ENCODE data around the gene KYAT1.
"Not testable (repeated sequence)": the region's sequence is repeated elsewhere in the genome, so short reads cannot be mapped to it uniquely, and the experiment has no call there.

Gene KYAT1

DNA sequence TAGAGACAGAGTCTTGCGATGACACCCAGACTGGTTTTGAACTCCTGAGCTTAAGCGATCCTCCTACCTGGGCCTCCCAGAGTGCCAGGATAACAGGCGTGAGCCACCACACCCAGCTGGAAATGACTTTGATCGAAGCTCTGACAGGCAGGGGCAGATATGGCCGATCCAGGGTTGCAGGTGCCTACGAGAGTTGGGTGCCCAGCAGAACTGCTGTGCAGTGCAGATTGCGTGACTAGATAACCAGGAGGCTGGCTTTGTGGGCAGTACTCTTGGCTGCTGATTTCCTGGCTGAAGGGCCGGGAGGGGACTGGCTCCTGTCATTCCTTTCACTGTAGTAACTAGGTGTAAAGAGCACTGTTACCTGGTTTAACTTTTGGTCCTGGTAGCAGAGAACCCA lies 82.9 kb downstream of the KYAT1 start:
- no peaks in the 10 kb centered on the region for H3K79me2 ChIP-seq (ENCODE audit: insufficient read depth, low read length)
- no peaks in the 10 kb centered on the region for H3F3A ChIP-seq (ENCODE audit: insufficient read depth, low read length)
- H3K4me1 ChIP-seq (ENCODE audit: insufficient read depth, low read length, severe bottlenecking): no peaks in the 10 kb centered on the region
- H3K9ac ChIP-seq (ENCODE audit: low read length): no peak overlapping the region
- no peaks in the 10 kb centered on the region for H3K9me2 ChIP-seq (ENCODE audit: low read depth, low read length)
- H3K4me2 ChIP-seq (ENCODE audit: low read length): no peak overlapping the region
- H3K4me3 ChIP-seq (ENCODE audit: low read depth, low read length, poor library complexity, severe bottlenecking): no peak overlapping the region
- H3K27me3 ChIP-seq (ENCODE audit: insufficient read depth, low read length): no peaks in the 10 kb centered on the region
- no peaks in the 10 kb centered on the region for H3K9me3 ChIP-seq (ENCODE audit: low read length)
- H3K36me3 ChIP-seq (ENCODE audit: insufficient read depth, low read length): peaks cover 73% of the 10 kb centered on the region
- TF ChIP-seq, protein P1, sequence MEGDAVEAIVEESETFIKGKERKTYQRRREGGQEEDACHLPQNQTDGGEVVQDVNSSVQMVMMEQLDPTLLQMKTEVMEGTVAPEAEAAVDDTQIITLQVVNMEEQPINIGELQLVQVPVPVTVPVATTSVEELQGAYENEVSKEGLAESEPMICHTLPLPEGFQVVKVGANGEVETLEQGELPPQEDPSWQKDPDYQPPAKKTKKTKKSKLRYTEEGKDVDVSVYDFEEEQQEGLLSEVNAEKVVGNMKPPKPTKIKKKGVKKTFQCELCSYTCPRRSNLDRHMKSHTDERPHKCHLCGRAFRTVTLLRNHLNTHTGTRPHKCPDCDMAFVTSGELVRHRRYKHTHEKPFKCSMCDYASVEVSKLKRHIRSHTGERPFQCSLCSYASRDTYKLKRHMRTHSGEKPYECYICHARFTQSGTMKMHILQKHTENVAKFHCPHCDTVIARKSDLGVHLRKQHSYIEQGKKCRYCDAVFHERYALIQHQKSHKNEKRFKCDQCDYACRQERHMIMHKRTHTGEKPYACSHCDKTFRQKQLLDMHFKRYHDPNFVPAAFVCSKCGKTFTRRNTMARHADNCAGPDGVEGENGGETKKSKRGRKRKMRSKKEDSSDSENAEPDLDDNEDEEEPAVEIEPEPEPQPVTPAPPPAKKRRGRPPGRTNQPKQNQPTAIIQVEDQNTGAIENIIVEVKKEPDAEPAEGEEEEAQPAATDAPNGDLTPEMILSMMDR (IDR thresholded peaks at IDR 0.05; ENCODE audit: low read length): no peak
- no peak for TF ChIP-seq EZH2 (IDR thresholded peaks at IDR 0.05; ENCODE audit: borderline replicate concordance, low read length)
- H4K20me1 ChIP-seq (ENCODE audit: insufficient read depth, low read length): no peaks in the 10 kb centered on the region
- H3K27ac ChIP-seq (ENCODE audit: low read depth, low read length, poor library complexity, severe bottlenecking): no peak overlapping the region
- no peak overlapping the region for H2AFZ ChIP-seq (ENCODE audit: low read length)

DNA sequence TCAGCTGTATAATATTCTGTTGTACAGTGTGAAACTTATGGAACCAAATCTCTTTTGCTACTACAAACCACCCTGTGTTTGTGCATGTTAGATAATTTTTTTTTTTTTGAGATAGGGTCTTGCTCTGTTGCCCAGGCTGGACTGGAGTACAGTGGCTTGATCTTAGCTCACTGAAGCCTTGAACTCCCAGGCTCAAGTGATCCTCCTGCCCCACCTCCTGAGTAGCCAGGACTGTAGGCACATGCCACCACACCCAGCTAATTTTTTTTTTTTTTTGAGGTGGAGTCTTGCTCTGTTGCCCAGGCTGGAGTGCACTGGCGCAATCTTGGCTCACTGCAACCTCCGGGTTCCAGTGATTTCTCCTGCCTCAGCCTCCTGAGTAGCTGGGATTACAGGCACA lies 86.8 kb downstream of the KYAT1 start:
- H3K27me3 ChIP-seq (ENCODE audit: insufficient read depth, low read length); H3K27ac ChIP-seq (ENCODE audit: low read depth, low read length, poor library complexity, severe bottlenecking); H3K9ac ChIP-seq (ENCODE audit: low read length); H2AFZ ChIP-seq (ENCODE audit: low read length); H3K4me3 ChIP-seq (ENCODE audit: low read depth, low read length, poor library complexity, severe bottlenecking); H3F3A ChIP-seq (ENCODE audit: insufficient read depth, low read length); H3K79me2 ChIP-seq (ENCODE audit: insufficient read depth, low read length); H4K20me1 ChIP-seq (ENCODE audit: insufficient read depth, low read length); H3K9me2 ChIP-seq (ENCODE audit: low read depth, low read length); H3K4me2 ChIP-seq (ENCODE audit: low read length); H3K9me3 ChIP-seq (ENCODE audit: low read length); H3K4me1 ChIP-seq (ENCODE audit: insufficient read depth, low read length, severe bottlenecking): not testable (repeated sequence)
- peaks cover 70% of the 10 kb centered on the region for H3K36me3 ChIP-seq (ENCODE audit: insufficient read depth, low read length)

DNA sequence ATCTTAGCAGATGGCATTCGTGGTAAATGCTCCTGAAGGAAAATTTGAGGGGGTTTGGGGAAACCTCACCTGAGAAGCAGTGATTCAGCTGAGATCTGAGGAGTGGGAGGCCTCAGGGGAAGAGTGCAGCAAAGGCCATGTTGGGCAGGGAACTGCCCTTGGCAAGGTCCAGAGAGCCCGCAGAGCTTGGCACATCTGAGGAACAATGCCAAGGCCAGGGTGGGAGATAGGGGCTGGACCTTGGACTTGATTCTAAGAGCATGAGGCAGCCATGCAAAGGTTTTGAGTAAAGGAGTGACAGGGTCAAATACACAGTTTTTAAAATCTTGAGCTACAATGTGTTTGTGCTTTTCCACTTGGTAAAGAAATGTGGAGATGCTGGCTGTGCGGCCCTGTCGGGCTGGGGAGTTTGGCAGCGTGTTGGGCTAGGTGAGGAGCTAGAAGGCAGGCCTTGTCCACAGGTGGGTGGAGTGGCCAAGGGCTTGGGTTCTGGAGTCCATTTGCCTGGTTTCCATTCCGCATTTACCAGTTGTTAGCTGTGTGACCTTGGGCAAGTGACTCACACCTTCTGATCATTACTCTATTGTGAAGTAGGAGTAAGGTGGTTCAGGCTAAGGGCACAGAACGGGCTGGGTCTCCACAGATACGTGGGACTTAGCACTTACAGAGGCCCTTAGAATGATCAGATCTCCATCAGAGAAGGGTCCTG lies 88.6 kb downstream of the KYAT1 start:
- Histone ChIP-seq H3K9ac (ENCODE audit: low read length) (no peak overlapping the region), H3K9me2 (ENCODE audit: low read depth, low read length) (no peaks in the 10 kb centered on the region), H3K4me3 (ENCODE audit: low read depth, low read length, poor library complexity, severe bottlenecking) (no peak overlapping the region), H3K9me3 (ENCODE audit: low read length) (no peaks in the 10 kb centered on the region), H3K27me3 (ENCODE audit: insufficient read depth, low read length) (no peaks in the 10 kb centered on the region), H2AFZ (ENCODE audit: low read length) (no peak overlapping the region), H3F3A (ENCODE audit: insufficient read depth, low read length) (no peaks in the 10 kb centered on the region), H3K4me2 (ENCODE audit: low read length) (no peak overlapping the region), H3K27ac (ENCODE audit: low read depth, low read length, poor library complexity, severe bottlenecking) (no peak overlapping the region), H3K4me1 (ENCODE audit: insufficient read depth, low read length, severe bottlenecking) (peaks cover 5% of the 10 kb centered on the region), H3K79me2 (ENCODE audit: insufficient read depth, low read length) (0 out of 2 replicates have a peak, but pooled peaks cover under 1% of the 10 kb centered on the region), H4K20me1 (ENCODE audit: insufficient read depth, low read length) (no peaks in the 10 kb centered on the region), H3K36me3 (ENCODE audit: insufficient read depth, low read length) (peaks cover 58% of the 10 kb centered on the region)
- TF ChIP-seq, protein P1 (IDR thresholded peaks at IDR 0.05; ENCODE audit: low read length): no peak
- no peak for TF ChIP-seq EZH2 (IDR thresholded peaks at IDR 0.05; ENCODE audit: borderline replicate concordance, low read length)

DNA sequence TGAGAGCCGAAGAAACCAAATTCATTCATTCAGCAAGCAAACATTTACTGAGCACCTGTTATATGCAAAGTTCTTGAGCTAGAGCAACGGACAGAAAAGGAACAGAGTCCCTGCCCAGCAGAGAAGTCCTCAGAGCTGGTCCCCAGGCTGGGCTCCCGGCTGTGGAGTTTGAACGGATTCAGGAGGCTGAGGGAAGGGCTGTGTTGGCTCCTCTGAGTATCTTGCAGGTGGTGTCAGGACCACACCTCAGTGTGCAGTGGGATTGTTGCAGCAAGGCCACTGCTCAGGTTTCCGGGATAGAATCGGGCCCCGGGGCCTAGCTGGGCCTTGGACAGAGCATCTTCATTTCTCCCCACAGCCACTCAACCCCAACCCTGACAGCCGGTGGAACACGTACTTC lies 89.6 kb downstream of the KYAT1 start:
- Histone ChIP-seq H3K4me3 (ENCODE audit: low read depth, low read length, poor library complexity, severe bottlenecking) (no peak overlapping the region), H3K4me1 (ENCODE audit: insufficient read depth, low read length, severe bottlenecking) (peaks cover 11% of the 10 kb centered on the region), H3K27me3 (ENCODE audit: insufficient read depth, low read length) (no peaks in the 10 kb centered on the region), H3K9me3 (ENCODE audit: low read length) (no peaks in the 10 kb centered on the region), H3K9ac (ENCODE audit: low read length) (no peak overlapping the region), H3K79me2 (ENCODE audit: insufficient read depth, low read length) (peaks cover 6% of the 10 kb centered on the region; the same call in 1 of the 2 replicates), H2AFZ (ENCODE audit: low read length) (no peak overlapping the region), H4K20me1 (ENCODE audit: insufficient read depth, low read length) (no peaks in the 10 kb centered on the region), H3K9me2 (ENCODE audit: low read depth, low read length) (no peaks in the 10 kb centered on the region), H3K36me3 (ENCODE audit: insufficient read depth, low read length) (peaks cover 49% of the 10 kb centered on the region), H3F3A (ENCODE audit: insufficient read depth, low read length) (no peaks in the 10 kb centered on the region), H3K4me2 (ENCODE audit: low read length) (no peak overlapping the region), H3K27ac (ENCODE audit: low read depth, low read length, poor library complexity, severe bottlenecking) (no peak overlapping the region)
- no peak for TF ChIP-seq EZH2 (IDR thresholded peaks at IDR 0.05; ENCODE audit: borderline replicate concordance, low read length)
- TF ChIP-seq, protein P1 (IDR thresholded peaks at IDR 0.05; ENCODE audit: low read length): no peak
